22Rv1 (cell line): ENCODE measurements around the gene DUOXA1.

Experiments
- H3K27ac ChIP-seq: fragments of 450-650 bp; 2 replicates; pipeline ENCODE4 v1.5.1; 2017
- ZFX ChIP-seq: fragments of 450-650 bp; IDR thresholded peaks from 2 replicates; pipeline ENCODE4 v1.6.1; 2017; ENCODE audit warnings: antibody characterized with exemption, borderline replicate concordance
- TF ChIP-seq, protein P1 (sequence below): fragments of 450-650 bp; IDR thresholded peaks from 2 replicates; pipeline ENCODE4 v1.5.1; 2017; ENCODE audit warnings: mild to moderate bottlenecking

Gene DUOXA1

DNA sequence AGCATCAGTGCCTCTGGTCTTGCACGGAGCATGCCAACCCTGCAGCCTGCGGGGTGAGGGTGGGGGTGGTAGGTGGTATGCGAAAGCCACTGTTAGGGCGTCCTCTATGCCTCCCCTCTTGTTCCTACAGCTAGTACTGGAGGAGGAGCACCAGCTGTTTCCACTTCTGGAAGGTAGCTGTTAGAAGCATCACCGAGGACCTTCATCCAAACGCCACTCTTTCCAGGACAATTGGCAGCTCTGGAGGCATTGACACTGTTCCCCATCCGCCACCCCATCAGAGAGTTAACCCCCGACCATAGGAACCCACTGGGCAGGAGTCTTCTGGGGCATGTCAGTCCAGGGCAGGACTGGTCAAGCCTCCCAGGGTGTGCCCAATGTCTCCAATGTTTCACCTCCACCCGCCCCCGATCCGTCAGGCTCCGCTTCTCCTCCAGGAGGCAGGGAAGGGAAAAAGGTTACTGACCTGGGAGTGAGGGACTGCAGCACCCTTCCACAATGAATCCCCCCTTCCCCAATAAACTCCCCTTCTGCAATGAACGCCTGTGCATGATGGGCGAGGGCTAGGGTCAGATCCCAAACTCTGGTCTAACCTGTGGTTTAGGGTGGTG, 16.2 kb downstream of the DUOXA1 start:
- TF ChIP-seq ZFX, result no peak
- TF ChIP-seq, protein P1, sequence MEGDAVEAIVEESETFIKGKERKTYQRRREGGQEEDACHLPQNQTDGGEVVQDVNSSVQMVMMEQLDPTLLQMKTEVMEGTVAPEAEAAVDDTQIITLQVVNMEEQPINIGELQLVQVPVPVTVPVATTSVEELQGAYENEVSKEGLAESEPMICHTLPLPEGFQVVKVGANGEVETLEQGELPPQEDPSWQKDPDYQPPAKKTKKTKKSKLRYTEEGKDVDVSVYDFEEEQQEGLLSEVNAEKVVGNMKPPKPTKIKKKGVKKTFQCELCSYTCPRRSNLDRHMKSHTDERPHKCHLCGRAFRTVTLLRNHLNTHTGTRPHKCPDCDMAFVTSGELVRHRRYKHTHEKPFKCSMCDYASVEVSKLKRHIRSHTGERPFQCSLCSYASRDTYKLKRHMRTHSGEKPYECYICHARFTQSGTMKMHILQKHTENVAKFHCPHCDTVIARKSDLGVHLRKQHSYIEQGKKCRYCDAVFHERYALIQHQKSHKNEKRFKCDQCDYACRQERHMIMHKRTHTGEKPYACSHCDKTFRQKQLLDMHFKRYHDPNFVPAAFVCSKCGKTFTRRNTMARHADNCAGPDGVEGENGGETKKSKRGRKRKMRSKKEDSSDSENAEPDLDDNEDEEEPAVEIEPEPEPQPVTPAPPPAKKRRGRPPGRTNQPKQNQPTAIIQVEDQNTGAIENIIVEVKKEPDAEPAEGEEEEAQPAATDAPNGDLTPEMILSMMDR, result no peak
- H3K27ac ChIP-seq, result no peak overlapping the region

DNA sequence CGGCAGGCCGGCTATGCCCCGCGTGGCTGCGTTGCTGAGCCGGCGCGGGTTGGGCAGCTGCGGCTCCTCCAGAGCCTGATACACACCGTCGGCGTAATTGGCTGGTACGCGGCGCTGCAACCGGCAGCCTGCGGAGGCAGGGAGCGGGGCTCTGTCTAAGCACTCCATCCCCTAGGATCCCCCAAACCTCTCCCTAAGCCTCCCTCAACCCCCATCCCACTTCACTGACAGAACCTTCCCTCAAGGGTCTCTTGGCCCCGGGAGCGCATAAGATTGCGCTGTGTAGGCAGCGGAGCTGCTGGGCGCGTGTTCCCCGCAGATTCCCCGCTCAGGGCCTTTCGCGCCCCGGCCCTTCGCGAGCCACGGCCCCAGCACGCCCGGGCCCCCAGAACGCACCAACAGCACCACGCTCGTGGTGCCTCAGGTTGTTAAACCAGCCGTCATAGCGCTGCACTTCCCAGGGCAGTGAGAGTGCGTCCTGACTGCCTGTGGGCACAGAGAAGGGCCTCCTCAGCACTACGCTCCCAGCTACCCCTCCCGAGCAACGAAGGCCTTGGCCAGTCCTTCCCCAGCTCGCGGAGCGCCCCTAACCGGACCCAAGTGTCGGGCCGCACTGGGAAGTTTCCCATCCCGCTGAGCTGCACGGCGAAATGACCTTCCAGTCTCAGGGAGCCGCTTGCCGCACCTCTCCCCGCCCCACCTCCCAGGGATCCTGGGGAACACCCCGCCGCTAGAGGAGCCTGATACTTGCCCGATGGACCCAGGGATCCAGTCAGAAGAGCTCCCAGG, 16.9 kb downstream of the DUOXA1 start:
- H3K27ac ChIP-seq, result no peak overlapping the region
- TF ChIP-seq, protein P1, result no peak
- TF ChIP-seq ZFX, result no peak

DNA sequence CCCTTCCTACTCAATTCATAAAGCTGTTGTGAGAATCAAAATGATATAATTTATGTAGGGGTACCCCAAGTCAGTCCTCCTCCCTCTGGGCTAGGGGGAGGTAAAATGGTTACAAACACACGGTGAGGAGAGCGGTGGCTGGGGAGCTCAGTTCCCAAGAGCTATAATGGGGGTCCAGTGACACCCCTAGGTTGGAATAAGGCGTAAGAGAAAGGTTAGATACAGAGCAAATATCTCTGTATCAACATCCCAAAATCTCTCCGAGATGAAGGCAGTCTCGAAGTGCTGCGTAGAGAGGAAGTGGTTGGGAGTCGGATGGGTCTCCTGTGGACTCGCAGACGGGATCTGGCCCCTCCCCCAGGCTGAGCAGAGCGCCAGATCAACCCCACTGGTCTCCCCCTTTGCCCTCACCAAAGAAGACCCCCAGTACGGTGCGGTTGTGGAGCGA, 17.5 kb downstream of the DUOXA1 start:
- no peak for TF ChIP-seq ZFX
- TF ChIP-seq, protein P1, result no peak
- no peak overlapping the region for H3K27ac ChIP-seq

DNA sequence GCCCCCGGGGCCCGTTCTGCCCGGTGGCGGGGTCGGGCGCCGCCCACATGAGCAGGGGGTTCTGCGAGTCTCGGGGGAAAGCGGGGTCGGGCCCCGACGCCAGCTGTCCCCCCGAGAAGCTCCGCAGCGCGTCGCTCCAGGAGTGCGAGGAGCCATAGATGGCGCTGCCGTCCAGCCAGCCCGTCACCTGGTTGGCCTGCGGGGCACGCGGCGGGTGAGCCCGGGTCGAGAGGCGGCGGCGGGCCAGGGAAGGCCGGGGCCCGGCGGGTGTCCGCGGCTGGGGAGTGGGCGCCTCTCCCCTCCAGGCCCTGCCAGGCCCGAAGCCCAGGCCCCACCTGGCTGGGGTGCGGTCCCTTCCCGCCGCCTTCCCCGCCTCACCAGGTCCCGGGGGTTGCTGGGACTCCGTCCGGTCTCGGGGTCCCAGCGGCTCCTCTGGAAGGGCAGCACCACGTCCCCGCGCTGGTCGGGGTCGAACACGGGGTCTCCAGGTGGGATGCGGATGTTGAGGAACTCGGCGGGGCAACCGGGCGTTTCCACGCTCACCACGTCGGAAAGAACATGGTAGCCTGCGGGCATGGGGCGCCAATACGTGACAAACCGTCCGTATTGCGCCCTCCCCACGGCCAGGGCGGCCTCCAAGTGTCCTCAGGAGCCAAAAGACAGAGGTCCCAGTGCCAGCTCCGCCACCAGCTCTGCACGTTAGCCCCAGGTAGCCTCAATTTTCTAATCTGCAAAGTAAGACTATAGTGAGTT, 18.1 kb downstream of the DUOXA1 start:
- H3K27ac ChIP-seq, result no peak overlapping the region
- TF ChIP-seq ZFX, result no peak
- TF ChIP-seq, protein P1, result no peak

DNA sequence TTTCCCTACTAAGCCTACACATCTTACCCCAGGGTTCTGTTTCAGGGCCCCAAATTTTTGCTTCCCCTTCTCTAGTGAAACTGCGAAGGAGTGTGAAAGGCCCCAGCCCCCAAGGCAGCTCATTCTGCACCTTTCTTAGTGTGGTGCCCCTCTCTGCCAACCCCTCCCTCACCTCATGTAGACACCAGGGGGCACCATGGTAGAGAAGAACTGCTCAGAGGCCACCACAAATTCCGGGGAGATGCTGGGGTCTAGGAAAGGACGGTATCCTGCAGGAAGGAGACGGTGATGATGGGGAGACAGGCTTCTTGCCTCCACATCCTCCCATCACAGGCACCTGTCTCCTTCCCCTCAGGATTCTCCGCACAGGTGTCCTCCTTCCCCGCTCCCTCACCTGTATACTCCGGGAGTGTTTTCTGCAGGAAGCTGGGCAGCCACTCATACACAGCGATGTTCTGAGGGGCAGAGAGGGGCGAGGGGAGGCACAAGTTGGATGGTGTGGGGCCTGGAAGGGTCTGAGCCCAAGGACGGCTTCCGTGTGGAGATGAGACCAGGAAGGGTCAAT, 19.3 kb downstream of the DUOXA1 start:
- H3K27ac ChIP-seq, result no peak overlapping the region
- TF ChIP-seq ZFX, result no peak
- TF ChIP-seq, protein P1, result peak; percentile 23

DNA sequence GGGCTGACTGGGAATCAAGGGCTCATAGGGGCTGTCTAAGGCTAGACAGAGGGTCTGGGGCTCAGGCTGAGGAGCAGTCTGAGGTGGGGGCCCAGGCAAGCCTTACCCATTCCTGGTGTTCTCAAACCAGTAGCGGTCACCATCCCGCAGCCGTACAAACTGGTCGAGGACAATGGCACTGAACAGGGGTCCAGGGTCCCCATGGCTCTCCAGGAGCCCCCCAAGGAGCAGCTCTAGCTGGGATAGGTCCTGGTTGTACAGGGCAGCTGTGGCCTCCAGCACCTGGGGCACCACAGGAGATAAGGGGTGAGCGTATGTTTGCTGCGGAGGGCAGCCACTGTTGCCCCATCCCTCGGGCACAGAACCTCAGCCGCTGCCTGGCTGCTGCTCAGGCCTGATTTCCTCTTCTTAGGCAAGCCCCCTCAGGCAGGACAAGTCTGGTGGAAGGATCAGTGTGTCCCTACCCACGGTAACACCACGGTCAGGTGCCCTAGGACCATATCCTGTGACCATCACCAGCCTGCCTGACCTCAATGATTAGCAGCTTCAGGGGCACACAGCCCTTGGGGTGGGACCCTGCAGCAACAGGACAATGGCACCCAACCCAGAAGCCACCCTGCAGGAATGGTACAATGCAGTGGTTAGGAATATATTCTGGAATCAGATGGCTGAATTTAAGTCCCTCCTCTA, 21.6 kb downstream of the DUOXA1 start:
- H3K27ac ChIP-seq, result no peak overlapping the region
- no peak for TF ChIP-seq ZFX
- TF ChIP-seq, protein P1, result no peak
